Cardiac septum (tissue), 1 donor: ENCODE results near the gene FFAR3. TPM values are rescaled to one million over a fixed set of nuclear protein-coding genes. Genes with fewer than 3 reads are reported as not detected.
"Not testable (repeated sequence)": the region's sequence is repeated elsewhere in the genome, so short reads cannot be mapped to it uniquely, and the experiment has no call there.

Experiments
- DNase-seq: peaks from one replicate; pipeline ENCODE4 v3.0.0-alpha.2; 2020; ENCODE audit warnings: low spot score
- intact Hi-C: fragments of 100-400 bp; cut with DNase I; formaldehyde crosslinking; loops from one replicate; pipeline ENCODE4 v1.14.0; 2022
- total RNA-seq: library from RNA; stranded (reverse); fragmentation: NEBNext Ultra II Directional; extraction: Animal tissue kit (Norgen Biotek cat#: 25700); gene quantifications from one replicate; pipeline ENCODE4 v1.2.1, GENCODE V29; 2021
- donor health status: DM: no; HTN: no; CAD: no.

FFAR3 gene
- total RNA-seq, 1 donor from 2014 or later, result not detected

DNA sequence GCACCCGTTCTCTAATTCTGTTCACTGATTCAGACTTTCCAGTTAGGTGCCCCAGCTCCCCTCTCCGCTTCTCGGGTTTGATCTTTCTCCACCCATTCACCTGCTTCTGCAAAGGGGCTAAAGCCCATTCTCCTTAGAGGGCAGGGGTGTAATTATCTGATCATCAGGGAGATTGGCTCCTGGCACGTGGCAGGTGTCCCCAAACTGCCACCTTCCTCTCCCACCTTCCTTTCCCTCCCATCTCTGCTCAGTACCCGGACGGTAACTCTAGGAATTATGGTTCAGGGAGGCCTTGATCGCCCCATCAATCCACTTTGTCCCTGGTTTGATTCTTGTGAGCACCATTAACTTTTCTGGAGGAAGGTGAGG, 10.3 kb upstream of the FFAR3 start:
- intact Hi-C loops, result no loop called here
- no peak for DNase-seq

DNA sequence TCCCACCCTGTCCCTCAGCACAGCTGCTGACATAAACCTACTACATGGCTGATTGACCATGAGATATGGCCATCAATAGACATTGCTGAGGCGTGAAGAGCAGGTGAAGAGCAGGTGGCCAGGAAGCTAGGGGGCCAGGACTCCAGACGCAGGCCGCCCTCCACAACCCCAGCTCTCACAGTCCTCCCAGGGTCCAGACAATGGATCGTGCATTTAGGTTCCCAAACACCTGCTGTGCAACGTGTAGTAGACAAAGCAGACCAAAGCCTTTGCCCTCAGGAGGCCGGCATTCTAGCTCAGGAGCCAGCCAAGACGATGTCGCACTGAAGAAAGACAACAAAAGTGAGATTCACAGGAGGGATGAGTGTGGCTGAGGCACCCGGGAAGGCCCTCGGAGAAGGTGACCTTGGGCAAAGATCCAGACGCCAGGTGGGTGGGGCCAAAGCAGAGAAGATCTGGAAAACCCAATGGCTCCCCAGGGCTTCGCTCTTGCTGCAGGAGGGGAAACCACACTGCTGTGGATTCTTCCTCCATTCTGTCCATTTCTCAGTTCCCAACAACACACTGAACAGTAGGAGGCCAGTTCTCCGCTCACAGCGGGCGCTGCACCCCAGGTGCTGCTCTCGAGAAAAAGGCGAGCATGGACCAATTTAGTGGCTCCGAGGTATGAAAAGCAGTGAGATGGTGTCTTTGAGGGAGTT, 9.2 kb upstream of the FFAR3 start:
- peak; percentile 55 for DNase-seq
- intact Hi-C loops, result no loop called here

DNA sequence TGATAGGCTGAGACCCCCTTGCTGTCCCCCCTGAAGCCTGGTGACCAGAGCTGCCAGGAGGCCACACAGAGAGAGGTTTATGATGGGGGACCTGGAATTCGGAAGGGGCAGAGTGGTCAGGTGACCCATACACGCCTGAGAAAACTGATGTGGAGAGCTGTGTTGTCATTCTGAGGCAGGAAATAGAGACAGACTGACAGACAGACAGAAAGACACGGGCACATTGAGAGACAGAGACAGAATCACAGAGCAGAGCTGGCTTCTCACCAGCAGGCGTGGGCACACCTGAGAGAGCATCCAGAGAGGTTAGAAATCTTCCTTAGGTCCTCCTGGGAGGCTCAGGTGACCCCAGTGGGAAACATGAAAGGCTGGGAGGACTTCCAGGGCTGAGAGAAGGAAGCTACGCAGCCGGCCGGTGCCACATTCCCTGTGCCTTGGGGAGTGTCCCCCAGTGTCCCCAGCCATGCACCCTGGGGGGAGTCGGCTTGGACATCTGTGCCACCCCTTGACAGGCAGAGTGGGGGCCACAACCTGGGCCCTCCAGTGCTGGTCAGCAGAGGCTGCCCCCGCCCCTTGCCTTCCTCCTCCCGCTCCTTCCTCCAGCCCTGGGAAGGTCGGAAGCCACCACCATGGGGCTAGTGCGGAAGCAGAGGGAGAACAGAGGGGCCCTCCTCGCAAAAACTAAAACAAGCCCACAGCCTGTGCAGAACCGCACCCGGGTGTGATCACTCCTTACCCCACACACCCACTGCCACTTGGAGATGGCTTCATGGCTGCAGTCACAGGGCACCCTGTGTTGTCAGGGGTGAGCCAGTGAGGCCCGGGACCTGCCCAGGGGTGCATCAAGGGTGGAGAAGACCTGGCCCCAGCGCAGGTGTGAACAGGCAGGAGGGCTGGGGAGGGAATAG, 8.4 kb upstream of the FFAR3 start:
- intact Hi-C loops, result no loop called here
- DNase-seq, result peak; percentile 69

DNA sequence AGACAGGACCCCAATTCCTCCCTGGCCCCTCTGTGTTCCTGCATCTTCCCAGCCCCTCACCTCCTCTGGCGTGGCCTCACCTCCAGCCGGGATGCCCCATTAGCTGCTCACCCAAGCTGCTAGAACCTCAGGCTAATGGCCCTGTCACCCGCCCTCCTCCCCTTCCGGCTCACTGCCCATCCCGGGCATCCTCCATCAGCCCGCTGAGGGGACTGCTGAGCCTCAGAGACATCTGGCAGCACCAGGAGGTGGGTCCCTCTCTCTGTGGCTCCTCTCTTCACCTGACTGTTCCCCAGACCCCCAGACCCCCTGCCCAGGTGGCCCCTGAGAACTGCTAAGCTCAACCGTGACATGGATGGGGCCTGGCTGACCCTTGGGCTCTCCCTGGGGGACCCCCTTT, 7.7 kb upstream of the FFAR3 start:
- intact Hi-C loops, result no loop called here
- no peak for DNase-seq

DNA sequence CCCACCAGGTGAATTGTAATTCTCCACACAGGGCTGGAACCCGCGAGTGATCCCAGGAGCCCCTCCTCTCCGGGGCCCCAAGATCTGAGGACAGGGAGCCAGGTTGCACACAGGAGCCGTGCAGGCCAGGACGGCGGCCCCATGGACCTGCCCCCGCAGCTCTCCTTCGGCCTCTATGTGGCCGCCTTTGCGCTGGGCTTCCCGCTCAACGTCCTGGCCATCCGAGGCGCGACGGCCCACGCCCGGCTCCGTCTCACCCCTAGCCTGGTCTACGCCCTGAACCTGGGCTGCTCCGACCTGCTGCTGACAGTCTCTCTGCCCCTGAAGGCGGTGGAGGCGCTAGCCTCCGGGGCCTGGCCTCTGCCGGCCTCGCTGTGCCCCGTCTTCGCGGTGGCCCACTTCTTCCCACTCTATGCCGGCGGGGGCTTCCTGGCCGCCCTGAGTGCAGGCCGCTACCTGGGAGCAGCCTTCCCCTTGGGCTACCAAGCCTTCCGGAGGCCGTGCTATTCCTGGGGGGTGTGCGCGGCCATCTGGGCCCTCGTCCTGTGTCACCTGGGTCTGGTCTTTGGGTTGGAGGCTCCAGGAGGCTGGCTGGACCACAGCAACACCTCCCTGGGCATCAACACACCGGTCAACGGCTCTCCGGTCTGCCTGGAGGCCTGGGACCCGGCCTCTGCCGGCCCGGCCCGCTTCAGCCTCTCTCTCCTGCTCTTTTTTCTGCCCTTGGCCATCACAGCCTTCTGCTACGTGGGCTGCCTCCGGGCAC, 6.7 kb upstream of the FFAR3 start:
- intact Hi-C loops, result loop anchor here (1.0 kb wide), 2 partner anchors 117 to 144 kb away; no protein-coding TSS in a partner anchor
- DNase-seq, result peak; percentile 68

DNA sequence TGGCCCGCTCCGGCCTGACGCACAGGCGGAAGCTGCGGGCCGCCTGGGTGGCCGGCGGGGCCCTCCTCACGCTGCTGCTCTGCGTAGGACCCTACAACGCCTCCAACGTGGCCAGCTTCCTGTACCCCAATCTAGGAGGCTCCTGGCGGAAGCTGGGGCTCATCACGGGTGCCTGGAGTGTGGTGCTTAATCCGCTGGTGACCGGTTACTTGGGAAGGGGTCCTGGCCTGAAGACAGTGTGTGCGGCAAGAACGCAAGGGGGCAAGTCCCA, 6.1 kb upstream of the FFAR3 start:
- intact Hi-C loops, result loop anchor here (1.0 kb wide), 2 partner anchors 116 to 143 kb away; no protein-coding TSS in a partner anchor
- peak; percentile 72 for DNase-seq

DNA sequence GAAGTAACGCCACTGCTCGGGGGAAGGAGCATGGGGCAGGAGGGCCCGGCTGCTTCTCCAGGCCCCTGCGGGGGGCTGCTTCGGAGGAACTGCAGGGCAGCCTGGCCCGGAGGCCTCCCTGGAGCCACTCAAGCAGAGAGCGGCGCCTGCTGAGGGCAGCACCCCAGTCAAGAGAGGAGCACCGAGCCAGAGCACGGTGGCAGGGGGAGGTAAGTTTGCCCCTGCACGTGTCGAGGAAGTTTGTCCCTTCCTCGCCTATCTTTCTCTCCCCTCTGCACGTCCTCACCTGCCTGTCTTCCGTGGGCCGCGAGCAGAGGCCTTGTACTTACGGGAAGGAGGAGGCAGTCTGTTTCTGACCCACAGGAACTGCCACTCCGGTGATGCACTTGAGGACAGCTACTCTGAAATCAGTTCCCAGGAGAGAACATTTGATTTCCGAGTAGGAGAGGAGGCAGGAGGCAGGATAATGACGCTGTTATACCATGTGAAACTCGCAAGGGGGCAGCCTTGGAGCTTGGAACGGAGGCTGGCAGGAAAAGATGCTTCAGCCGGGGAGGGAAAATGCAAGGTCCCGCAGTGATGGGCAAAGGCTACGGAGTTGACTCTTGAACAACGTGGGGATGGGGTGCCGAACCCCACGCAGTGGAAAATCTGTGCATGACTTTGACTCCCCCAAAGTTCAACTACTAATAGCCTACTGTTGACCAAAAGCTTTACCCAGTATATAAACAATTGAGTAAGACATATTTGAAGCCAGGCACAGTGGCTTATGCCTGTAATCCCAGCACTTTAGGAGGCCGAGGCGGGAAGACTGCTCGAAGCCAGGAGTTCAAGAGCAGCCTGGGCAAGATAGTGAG, 5.6 kb upstream of the FFAR3 start:
- DNase-seq, result peak; percentile 89
- intact Hi-C loops, result loop anchor here (1.0 kb wide), 2 partner anchors 116 to 143 kb away; no protein-coding TSS in a partner anchor

DNA sequence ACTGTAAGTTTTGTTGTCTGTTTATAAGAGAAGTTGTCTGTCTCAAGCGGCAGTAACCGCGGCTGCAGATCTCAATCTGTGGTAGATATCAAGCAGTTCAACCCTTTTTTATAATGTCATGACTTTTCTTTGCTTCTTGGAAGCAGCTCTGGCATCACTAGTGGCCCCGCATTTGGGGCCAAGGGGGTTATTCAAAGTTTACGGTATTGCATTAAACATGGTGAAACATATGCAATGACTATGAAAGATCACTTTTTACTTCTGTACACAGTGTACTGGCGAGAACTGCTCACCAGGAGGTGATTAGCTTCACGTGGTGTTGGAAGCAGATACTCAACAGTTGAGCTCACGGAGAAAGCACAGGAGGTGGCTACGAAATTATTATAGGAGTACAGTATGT, 4.6 kb upstream of the FFAR3 start:
- DNase-seq, result peak; percentile 57
- intact Hi-C loops, result no loop called here

DNA sequence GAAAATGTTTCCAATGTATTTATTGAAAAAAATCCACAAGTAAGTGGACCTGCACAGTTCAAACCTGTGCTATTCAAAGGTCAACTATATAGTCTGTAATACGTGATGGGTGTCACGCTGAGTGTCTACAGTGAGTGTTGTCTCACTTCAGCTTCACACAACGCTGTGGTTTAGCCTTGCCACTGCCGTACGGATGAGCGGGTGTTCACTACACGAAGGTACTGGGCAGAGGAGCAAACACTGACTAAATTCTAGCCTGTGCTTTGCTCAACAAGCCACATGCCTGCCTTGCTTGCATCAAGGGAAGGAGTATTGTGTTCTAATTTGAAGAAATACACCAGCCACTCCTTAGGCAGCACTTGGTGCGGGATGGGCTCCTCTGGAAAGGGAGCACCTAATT, 3.4 kb upstream of the FFAR3 start:
- intact Hi-C loops, result loop anchor here (5.0 kb wide), 1 partner anchor 102 kb away; no protein-coding TSS in a partner anchor
- DNase-seq, result peak; percentile 27

DNA sequence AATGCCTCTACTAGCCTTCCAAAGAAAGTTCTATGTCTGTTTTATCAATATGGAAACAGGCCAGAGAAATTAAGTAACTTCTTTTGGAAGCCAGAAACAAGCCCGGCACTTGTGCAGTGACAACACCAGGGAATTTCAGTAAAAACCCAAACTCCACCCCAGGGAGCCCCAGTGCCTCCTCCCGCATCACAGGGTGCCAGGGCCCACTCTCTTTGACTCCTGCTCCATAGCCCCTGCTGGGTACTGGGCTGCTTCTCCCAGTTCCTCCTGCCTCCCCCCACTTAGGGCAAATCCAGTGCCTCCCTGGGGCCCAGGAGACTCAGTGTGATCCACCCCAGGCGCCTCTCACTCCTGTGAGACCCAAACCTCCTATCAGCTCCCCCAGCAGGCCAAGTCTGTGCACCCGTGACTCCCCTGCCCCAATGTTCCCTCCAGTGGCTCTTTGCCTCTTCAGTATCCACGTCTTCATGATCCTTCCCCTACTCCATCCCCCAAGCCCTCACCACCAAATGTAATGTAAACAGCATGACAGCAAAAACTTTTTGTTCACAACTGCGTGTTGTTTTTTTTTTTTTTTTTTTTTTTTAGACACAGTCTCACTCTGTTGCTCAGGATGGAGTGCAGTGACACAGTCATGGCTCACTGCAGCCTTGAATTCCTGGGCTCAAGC, 2.3 kb upstream of the FFAR3 start:
- peak; percentile 19 for DNase-seq
- intact Hi-C loops, result loop anchor here (5.0 kb wide), 1 partner anchor 101 kb away; no protein-coding TSS in a partner anchor

DNA sequence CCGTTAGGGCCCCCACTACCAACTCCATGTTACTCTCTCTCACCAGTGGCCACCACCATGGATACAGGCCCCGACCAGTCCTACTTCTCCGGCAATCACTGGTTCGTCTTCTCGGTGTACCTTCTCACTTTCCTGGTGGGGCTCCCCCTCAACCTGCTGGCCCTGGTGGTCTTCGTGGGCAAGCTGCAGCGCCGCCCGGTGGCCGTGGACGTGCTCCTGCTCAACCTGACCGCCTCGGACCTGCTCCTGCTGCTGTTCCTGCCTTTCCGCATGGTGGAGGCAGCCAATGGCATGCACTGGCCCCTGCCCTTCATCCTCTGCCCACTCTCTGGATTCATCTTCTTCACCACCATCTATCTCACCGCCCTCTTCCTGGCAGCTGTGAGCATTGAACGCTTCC, 574 bp downstream of the FFAR3 start:
- DNase-seq, result peak; percentile 35
- intact Hi-C loops, result loop anchor here (5.0 kb wide), 1 partner anchor 98 kb away; no protein-coding TSS in a partner anchor

DNA sequence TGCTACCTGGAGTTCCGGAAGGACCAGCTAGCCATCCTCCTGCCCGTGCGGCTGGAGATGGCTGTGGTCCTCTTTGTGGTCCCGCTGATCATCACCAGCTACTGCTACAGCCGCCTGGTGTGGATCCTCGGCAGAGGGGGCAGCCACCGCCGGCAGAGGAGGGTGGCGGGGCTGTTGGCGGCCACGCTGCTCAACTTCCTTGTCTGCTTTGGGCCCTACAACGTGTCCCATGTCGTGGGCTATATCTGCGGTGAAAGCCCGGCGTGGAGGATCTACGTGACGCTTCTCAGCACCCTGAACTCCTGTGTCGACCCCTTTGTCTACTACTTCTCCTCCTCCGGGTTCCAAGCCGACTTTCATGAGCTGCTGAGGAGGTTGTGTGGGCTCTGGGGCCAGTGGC, 1.1 kb downstream of the FFAR3 start:
- intact Hi-C loops, result loop anchor here (5.0 kb wide), 1 partner anchor 98 kb away; no protein-coding TSS in a partner anchor
- DNase-seq, result not testable (repeated sequence)

DNA sequence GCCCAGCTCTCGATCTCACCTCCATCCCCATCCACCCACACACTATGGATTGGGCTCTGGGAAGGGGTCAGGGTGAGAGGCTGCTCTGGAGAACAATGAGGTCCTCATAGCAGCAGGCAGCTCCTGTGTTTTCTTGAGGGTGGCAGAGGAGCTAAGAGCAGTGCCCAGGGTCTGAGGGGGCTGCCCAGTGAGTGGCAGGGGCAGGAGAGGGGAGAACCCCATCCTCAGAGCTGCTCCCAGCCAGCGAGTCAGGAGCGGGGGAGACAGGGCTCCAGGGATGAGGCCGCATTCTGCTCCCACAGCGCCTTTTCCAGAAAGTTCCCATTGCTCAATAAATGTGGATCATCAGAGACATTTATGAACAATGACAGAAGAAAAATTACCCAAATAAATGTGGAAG, 1.8 kb downstream of the FFAR3 start:
- DNase-seq, intact Hi-C loops: not testable (repeated sequence)

DNA sequence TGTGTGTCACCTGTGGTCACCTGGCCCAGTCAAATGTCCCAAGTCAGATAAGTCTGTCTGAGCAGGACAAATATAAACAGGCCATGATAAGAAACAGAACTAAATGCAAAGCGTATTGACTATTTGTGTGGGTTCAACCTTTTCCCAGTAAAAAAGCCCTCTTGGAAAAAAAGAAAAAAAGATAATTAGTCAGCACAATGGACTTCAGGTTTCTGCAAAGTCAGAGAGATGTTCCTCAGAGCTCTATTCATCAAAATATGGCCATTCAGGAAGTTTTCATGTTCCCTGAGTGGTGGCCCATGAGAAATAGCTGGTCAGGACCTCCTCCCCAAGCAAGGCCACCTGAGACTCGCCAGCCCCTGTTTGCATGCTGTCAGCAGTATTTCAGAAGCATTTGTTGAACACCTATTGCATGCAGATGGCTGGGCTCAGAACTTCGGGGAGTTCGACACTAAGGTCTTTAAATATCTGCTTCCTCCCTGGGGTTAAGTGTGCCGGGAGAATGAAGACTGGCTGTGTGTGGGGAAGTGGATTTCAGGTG, 2.7 kb downstream of the FFAR3 start:
- intact Hi-C loops, result no loop called here

DNA sequence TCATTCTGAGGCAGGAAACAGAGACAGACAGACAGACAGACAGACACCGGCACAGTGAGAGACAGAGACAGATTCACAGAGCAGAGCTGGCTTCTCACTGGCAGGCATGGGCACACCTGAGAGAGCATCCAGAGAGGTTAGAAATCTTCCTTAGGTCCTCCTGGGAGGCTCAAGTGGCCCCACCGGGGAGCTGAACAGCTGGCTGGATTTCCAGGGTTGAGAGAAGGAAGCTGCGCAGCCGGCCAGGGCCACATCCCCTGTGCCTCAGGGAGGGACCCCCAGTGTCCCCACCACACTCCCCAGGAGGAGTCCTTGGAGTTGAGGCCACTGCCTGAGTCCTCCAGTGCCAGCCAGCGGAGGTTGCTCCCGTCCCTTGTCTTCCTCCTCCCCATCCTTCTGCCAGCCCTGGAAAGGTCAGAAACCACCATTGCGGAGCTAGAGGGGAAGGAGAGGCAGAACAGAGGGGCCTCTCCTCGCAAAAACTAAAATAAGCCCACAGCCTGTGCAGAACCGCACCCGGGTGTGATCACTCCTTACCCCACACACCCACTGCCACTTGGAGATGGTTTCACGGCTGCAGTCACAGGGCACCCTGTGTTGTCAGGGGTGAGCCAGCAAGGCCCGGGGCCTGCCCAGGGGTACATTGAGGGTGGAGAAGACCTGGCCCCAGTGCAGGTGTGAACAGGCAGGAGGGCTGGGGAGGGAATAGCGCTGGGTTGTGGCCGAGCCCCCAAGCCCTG, 4.2 kb downstream of the FFAR3 start:
- intact Hi-C loops, result no loop called here
- DNase-seq, result no peak

More for the DNA sequence above, 2.7 kb downstream of the FFAR3 start:
- DNase-seq, result no peak

DNA sequence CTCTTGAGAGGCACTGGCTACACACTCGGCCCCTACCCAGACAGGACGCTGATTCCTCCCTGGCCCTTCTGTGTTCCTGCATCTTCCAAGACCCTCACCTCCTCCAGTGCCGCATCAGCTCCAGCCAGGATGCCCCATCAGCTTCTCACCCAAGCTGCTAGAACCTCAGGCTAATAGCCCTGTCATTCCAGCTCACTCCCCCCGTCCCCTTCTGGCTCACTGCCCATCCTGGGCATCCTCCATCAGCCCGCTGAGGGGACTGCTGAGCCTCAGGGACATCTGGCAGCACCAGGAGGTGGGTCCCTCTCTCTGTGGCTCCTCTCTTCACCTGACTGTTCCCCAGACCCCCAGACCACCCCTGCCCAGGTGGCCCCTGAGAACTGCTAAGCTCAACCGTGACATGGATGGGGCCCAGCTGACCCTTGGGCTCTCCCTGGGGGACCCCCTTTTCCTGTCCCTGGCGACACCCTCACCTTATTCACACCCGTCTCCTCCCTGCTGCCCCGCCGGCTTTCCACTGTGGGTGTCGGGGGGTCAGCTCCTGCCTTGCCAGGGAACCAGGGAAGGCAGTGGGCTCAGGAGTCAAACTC, 4.8 kb downstream of the FFAR3 start:
- DNase-seq, result no peak
- intact Hi-C loops, result no loop called here

DNA sequence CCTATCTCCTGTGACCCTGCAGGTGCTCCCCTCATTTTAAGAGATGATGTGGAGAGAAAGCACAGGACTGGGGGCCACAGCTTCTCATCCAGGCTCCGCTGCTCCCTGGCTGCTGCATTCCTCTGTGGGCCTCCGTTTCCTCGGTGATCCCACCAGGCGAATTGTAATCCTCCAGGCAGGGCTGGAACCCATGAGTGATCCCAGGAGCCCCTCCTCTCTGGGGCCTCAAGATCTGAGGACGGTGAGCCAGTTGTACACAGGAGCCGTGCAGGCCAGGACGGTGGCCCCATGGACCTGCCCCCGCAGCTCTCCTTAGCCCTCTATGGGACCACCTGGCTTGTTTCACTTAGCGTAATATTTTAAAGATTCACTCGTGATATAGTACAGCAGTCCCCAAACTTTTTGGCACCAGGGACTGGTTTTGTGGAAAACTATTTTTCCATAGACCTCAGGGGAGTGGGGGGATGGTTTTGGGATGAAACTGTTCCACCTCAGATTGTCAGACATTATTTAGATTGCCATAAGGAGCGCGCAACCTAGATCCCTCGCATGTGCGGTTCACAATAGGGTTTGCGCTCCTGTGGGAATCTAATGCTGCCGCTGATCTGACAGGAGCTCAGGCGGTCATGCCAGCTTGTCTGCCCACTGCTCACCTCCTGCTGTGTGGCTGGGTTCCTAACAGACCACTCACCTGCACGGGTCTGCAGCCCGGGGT, 5.6 kb downstream of the FFAR3 start:
- intact Hi-C loops, result no loop called here
- DNase-seq, result no peak
